ENCODE measurements around the gene TNXB.
"Not testable (repeated sequence)": the region's sequence is repeated elsewhere in the genome, so short reads cannot be mapped to it uniquely, and the experiment has no call there.

GRCh38 chr6:32009537-32009936 is 99.6 kb downstream of the TNXB start:
- not testable (repeated sequence) for TF ChIP-seq CTCF (conservative IDR thresholded peaks at IDR 0.05 in 1 of 2, IDR thresholded peaks at IDR 0.05 in 1 of 2; ENCODE audit: low read depth in 1 of 2, low read length in 2 of 2); EZH2 (IDR thresholded peaks at IDR 0.05; ENCODE audit: low read length, missing control alignments)
